AML-193 (cell line): ENCODE results near the gene AGAP5.
"Not testable (repeated sequence)": the region's sequence is repeated elsewhere in the genome, so short reads cannot be mapped to it uniquely, and the experiment has no call there.

Experiments
- DNase-seq, 2 experiments: peaks; one replicate each; lab custom pipeline; 2025; lab: John Stamatoyannopoulos, UW

The AGAP5 gene

DNA sequence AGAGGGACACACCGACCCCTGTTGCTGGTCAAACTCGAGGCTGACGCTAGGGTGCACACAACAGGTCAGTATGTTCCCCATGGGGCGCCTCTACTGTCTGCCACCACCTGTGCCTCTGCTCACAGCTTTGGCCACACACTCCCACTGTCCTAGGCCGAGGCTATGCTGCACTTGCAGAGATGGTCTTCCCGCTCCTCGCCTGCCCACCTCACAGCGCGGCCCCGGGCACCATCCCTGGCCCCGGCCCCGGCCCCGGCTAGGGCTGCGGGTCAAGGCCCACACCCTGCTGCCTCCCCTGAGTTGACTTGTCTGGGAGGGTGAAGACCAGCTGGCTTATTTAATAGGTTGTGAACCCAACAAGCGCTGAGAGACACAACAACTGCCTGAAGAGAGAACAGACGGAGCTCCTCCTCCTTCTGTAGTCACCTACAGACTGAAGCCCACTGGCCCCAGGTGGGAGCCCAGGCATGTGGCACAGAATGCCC lies at the start of gene AGAP5:
TSS of gene AGAP5 (minus strand) at position 435 of the 485 bp plus-strand sequence. CDS start at position 81, 354 bp downstream.
- not testable (repeated sequence) for DNase-seq

DNA sequence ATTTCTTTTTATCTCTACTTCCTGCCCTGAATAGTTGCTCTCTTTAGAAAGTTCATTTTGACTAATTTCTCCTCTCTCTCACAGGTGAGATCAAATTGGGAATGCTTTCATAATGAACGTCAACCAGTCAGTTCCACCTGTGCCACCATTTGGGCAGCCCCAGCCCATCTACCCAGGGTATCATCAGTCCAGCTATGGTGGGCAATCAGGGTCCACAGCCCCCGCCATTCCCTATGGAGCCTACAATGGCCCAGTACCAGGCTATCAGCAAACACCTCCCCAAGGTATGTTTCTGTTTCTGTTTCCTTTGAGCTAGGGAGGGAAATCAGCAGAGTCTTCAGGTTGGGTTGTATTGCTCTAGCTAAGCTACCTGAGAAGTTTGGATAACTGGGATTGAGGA lies 48.8 kb upstream of the AGAP5 start:
- no peak for DNase-seq

DNA sequence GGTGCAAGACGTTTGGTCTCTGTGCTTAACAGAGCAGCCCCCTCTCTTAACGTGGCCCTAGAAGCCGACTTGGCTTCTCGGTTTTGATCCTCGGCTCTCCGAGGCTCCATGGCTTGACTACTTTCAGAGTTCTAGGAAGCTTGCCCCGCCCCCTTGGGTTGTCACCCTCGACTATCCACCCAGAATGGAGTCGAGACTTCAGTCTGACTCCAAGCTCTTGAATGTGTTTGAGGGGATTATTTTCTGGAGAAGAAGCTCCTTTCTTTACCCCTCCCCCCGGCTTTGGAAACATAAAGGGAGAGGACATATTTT lies 46.7 kb upstream of the AGAP5 start:
- DNase-seq = peak; percentile 17 to 55

GRCh38 chr10:73743905-73744663 lies 46.2 kb upstream of the AGAP5 start, which contains the start of gene SEC24C:
Gene SEC24C (plus strand): TSS chr10:73744372. CDS start chr10:73746833, 2,461 bp downstream.
- DNase-seq = peak; percentile 94 to 97

GRCh38 chr10:73743327-73743904 lies 45.5 kb upstream of the AGAP5 start:
- DNase-seq = no peak

DNA sequence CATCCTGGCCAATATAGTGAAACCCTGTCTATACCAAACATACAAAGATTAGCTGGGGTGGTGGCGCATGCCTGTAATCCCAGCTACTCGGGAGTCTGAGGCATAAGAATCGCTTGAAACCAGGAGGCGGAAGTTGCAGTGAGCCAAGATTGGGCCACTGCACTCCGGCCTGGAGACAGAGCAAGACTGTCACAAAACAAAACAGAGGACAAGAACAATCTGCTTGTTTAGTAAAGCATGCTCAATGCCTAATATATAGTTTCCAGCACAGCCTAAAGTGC lies 44.5 kb upstream of the AGAP5 start:
- DNase-seq = no peak

- DNase-seq = not testable (repeated sequence)
Observed at GRCh38 chr10:73740501-73741254, 42.8 kb upstream of the AGAP5 start.

DNA sequence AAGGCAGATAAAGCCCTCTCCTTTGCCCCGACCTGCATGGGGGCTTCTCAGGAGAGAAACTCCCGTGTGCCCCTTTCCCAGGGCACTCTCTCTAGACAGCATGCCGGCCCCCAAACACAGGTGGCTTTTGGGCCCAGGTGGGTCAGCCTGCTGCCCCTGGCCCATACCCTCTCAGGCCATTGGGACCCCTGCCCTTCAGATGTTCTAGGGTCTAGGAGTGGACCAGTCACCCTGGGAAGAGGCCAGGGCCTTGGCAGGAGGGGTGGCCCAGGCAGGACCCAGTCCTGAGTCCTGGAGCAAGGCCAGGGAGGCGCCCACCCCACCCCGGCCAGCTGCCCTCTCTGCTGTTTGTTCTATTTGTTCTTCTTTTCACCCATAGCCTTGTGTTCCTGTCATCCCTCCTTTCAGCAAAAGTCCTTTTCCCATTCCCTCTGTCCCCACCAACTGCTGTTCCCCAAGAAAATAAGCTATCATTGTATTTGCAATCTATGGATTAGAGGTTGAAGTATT lies 36.9 kb upstream of the AGAP5 start:
- no peak for DNase-seq

DNA sequence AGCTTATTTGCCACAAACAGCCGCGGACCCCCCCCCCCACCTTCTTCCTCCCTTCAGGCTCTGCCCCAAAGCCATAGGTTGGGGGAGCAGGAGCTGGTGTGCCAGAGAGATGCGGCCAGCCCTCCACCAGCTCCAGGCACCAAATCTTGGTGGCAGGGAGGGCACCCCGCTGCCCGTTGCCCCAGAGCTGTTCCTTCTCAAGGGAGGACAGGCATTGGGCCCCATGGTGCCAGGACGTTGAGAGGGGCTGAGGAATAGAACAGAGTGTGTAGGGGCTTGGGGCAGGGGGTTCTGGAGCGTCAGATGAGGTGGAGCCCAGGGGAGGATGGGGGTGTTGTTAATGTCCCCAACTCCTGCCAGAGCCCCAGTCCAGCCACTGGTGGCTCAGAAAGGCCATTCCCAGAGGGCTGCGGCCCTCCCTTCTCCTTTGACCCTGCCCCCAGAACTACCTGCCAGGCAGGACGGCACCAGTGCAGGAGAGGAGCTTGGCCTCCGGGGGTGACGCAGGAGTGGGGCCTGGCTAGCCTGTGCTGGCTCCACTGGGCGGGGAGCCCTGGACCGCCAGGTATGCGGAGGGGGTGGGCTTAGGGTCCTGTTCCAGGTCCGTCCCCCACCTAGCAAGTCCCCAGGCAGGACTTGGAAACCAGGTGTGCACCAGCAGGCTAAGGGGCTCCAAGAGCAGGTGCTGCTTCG lies 36.3 kb upstream of the AGAP5 start:
- DNase-seq = no peak

DNA sequence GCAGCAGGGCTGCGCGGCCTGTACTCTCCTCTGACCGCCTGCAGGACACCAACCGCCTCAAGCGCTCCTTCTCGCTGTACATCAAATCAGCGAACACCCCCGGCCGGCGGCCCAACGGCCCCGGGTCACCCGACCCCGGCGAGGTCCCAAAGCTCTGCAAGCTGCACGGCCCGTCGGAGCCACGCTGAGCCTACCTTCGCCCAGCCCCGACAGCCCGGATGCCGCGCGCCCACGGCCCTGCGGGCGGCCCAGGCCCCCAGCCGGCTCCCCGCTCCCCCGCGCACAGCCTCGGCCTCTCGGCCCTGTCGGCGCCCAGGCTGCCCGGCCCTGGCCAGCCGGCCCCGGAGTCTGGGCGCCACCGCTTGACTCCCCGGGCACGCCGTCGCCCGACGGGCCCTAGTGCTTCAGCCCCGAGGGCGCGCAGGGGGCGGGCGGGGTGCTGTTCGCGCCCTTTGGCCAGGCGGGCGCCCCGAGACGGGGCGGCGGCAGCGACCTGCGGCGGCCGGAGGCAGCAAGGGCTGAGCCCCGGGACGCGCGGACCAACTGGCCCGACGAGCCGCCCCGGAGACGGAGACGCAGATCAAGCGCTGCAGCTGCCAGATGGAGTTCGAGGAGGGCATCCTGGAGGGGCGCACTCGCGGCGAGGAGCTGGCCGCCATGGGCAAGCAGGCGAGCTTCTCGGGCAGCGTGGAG lies 35.2 kb upstream of the AGAP5 start:
- no peak for DNase-seq

GRCh38 chr10:73732426-73732825 lies 34.5 kb upstream of the AGAP5 start:
- DNase-seq = no peak

GRCh38 chr10:73731588-73732375 lies 33.9 kb upstream of the AGAP5 start:
- no peak for DNase-seq

DNA sequence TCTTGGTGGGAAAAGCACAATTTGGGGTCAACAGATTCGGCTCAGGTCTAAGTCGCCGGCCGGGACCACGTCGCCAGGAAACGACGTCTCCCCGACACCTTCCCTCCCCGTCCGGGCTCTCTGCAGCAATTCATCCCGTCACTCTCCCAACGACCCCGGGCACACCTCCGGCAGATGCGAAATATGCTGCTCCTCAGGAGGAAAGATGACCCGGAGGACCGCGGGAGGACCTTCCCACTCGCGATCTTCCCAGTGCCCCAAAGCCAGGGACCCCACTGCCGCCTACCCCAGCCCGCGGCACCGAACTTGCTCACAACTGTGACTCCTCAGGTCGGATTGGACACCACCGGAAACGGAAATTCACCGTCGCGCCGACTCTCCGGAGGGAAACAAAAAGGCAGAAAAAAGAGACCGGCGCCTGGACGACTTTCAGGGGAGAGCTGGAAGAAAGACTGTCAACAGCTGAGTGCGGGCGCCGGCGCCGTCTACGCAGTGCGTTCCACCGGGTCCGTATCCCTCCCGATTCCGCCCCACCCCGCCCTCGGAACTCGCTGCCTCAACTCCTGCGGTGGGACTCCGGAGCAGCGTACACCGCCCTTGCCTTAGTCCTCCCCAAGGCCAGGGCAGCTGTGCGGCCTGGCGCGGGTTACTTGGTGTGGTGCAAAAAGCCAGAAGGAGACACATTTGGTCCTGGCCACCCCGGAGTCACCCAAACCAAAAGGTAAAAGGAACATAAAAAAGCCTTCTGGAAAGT lies 32.4 kb upstream of the AGAP5 start:
- DNase-seq = peak; percentile 74 to 79

GRCh38 chr10:73729781-73730152 lies 31.9 kb upstream of the AGAP5 start:
- not testable (repeated sequence) for DNase-seq

DNA sequence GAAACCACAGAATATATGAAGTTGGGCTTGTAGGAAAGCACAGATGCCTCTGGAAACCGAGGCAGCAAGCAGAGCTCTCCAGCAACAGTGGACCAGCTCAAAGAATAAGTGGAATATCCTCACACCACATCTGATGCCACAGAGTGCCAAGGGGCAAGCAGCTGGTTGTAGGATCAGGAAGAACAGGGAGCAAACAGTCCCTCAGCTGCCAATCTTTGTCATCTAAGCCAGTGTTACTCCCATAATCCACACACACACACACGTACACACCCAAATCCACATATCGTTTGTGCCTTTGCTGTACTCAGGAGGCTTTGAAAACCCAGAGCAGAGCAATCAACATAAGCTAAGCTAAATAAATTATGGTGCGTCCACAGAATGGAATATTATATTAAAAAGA lies 25.6 kb upstream of the AGAP5 start:
- no peak for DNase-seq

GRCh38 chr10:73720561-73720960 lies 22.7 kb upstream of the AGAP5 start:
- DNase-seq = not testable (repeated sequence)

- DNase-seq = no peak
Observed at GRCh38 chr10:73717556-73717955, 19.6 kb upstream of the AGAP5 start.

GRCh38 chr10:73716251-73716650 lies 18.3 kb upstream of the AGAP5 start:
- DNase-seq = no peak

DNA sequence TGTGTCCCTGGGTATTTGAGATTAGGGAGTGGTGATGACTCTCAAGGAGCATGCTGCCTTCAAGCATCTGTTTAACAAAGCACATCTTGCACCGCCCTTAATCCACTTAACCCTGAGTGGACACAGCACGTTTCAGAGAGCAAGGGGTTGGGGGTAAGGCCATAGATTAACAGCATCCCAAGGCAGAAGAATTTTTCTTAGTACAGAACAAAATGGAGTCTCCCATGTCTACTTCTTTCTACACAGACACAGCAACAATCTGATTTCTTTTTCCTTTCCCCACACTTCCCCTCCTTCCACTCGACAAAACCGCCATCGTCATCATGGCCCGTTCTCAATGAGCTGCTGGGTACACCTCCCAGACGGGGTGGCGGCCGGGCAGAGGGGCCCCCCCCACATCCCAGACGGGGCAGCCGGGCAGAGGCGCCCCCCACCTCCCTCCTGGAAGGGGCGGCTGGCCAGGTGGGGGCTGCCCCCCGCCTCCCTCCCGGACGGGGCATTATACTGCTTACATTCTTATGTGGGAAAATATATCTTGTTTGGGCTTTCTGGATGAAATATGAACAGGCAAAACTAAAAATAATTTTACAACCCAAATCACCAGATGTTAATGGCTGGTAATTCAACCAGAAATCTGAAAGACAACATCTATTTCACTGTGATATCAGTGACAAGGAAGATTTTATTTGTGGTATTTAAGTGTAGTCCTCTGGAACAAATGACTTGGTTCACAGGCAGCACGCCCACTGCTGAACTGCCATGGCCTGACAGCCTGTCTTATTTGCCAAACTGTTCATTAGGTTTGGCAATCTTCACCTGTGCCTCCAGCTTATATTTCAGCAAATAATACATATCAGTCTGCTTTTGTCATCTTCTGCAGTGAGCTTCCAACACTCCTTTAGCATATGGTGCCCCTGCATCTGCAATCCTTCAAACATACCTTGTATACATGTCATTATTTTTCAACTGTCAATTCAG lies 17.6 kb upstream of the AGAP5 start:
- not testable (repeated sequence) for DNase-seq
